ENCODE measurements around the gene CHRDL2. TPM values are rescaled to one million over a fixed set of nuclear protein-coding genes. Genes with fewer than 3 reads are reported as not detected.

Gene CHRDL2
- total RNA-seq, 1 experiment from 2014 or later: 2.5 TPM

GRCh38 chr11:74675761-74676160 lies 55.5 kb downstream of the CHRDL2 start:
- ChIA-PET POLR2A (no interaction called here), CTCF (no interaction called here)
- no peaks in the 10 kb centered on the region for H3K9me3 Mint-ChIP-seq (ENCODE audit: unreplicated experiment)
- intact Hi-C loops (cut with micrococcal nuclease; ENCODE audit: unreplicated experiment): no loop called here
- H3K27ac Mint-ChIP-seq (ENCODE audit: unreplicated experiment): no peak overlapping the region
- TF ChIP-seq CTCF (IDR thresholded peaks at IDR 0.05; ENCODE audit: insufficient read depth in 1 of 2, low read depth in 1 of 2, low read length in 1 of 2, severe bottlenecking in 1 of 2, unreplicated experiment in 1 of 2): no peak
- Histone ChIP-seq H3K9me3 (no peaks in the 10 kb centered on the region), H3K4me1 (no peaks in the 10 kb centered on the region), H3K27me3 (replicated peaks; ENCODE audit: control insufficient read depth, insufficient read depth, low read length) (no peaks in the 10 kb centered on the region), H3K4me3 (ENCODE audit: low read depth, low read length) (no peak overlapping the region), H3K36me3 (ENCODE audit: control insufficient read depth, insufficient read depth, low read length) (no peaks in the 10 kb centered on the region)
- H3K4me1 Mint-ChIP-seq (ENCODE audit: low read depth, unreplicated experiment): peaks cover 8% of the 10 kb centered on the region
- H3K27me3 Mint-ChIP-seq (ENCODE audit: insufficient read depth, unreplicated experiment): no peaks in the 10 kb centered on the region
- no peak for DNase-seq
- H3K36me3 Mint-ChIP-seq (ENCODE audit: insufficient read depth, unreplicated experiment): no peaks in the 10 kb centered on the region
- BruUV-seq (replicated peaks): no TSS peak
- H3K4me3 Mint-ChIP-seq (ENCODE audit: unreplicated experiment): no peak overlapping the region

- intact Hi-C loops (cut with micrococcal nuclease; ENCODE audit: unreplicated experiment): no loop called here
- Histone ChIP-seq H3K27me3 (replicated peaks; ENCODE audit: control insufficient read depth, insufficient read depth, low read length) (no peaks in the 10 kb centered on the region), H3K9me3 (no peaks in the 10 kb centered on the region), H3K4me3 (ENCODE audit: low read depth, low read length) (no peak overlapping the region), H3K36me3 (ENCODE audit: control insufficient read depth, insufficient read depth, low read length) (no peaks in the 10 kb centered on the region), H3K4me1 (no peaks in the 10 kb centered on the region)
- no TSS peak for BruUV-seq (replicated peaks)
- no peak for DNase-seq
- ChIA-PET POLR2A (no interaction called here), CTCF (no interaction called here)
- no peak for TF ChIP-seq CTCF (IDR thresholded peaks at IDR 0.05; ENCODE audit: insufficient read depth in 1 of 2, low read depth in 1 of 2, low read length in 1 of 2, severe bottlenecking in 1 of 2, unreplicated experiment in 1 of 2)
- Mint-ChIP-seq H3K27me3 (ENCODE audit: insufficient read depth, unreplicated experiment) (no peaks in the 10 kb centered on the region), H3K9me3 (ENCODE audit: unreplicated experiment) (no peaks in the 10 kb centered on the region), H3K27ac (ENCODE audit: unreplicated experiment) (no peak overlapping the region), H3K4me1 (ENCODE audit: low read depth, unreplicated experiment) (peaks cover 8% of the 10 kb centered on the region), H3K36me3 (ENCODE audit: insufficient read depth, unreplicated experiment) (no peaks in the 10 kb centered on the region), H3K4me3 (ENCODE audit: unreplicated experiment) (no peak overlapping the region)
These were observed 57.4 kb downstream of the CHRDL2 start for GRCh38 chr11:74673693-74674360.

- no peak overlapping the region for H3K4me3 Mint-ChIP-seq (ENCODE audit: unreplicated experiment)
- no peaks in the 10 kb centered on the region for H3K36me3 Mint-ChIP-seq (ENCODE audit: insufficient read depth, unreplicated experiment)
- H3K27ac Mint-ChIP-seq (ENCODE audit: unreplicated experiment): no peak overlapping the region
- intact Hi-C loops (cut with micrococcal nuclease; ENCODE audit: unreplicated experiment): no loop called here
- Histone ChIP-seq H3K9me3 (no peaks in the 10 kb centered on the region), H3K36me3 (ENCODE audit: control insufficient read depth, insufficient read depth, low read length) (no peaks in the 10 kb centered on the region), H3K4me3 (ENCODE audit: low read depth, low read length) (no peak overlapping the region), H3K4me1 (no peaks in the 10 kb centered on the region), H3K27me3 (replicated peaks; ENCODE audit: control insufficient read depth, insufficient read depth, low read length) (no peaks in the 10 kb centered on the region)
- BruUV-seq (replicated peaks): no TSS peak
- H3K4me1 Mint-ChIP-seq (ENCODE audit: low read depth, unreplicated experiment): peaks cover 8% of the 10 kb centered on the region
- ChIA-PET POLR2A (no interaction called here), CTCF (interaction anchor here (0.9 kb wide), 1 partner anchor 66 kb away, joined by 3 read pairs; no protein-coding TSS in a partner anchor)
- no peak for TF ChIP-seq CTCF (IDR thresholded peaks at IDR 0.05; ENCODE audit: insufficient read depth in 1 of 2, low read depth in 1 of 2, low read length in 1 of 2, severe bottlenecking in 1 of 2, unreplicated experiment in 1 of 2)
- H3K27me3 Mint-ChIP-seq (ENCODE audit: insufficient read depth, unreplicated experiment): no peaks in the 10 kb centered on the region
- no peak for DNase-seq
- H3K9me3 Mint-ChIP-seq (ENCODE audit: unreplicated experiment): no peaks in the 10 kb centered on the region
These were observed 58.1 kb downstream of the CHRDL2 start for GRCh38 chr11:74672956-74673692.
